B cell (primary cell): Measurements from ENCODE around the gene HHAT. TPM values are rescaled to one million over a fixed set of nuclear protein-coding genes. Genes with fewer than 3 reads are reported as not detected.

Experiments used
- ATAC-seq: fragments of 200-7000 bp; cut with Tn5 transposase; one replicate; pipeline ENCODE4 v1.10.0; 2021; ENCODE audit warnings: low read depth, mild to moderate bottlenecking, moderate number of reproducible peaks, moderate library complexity
- CTCF ChIA-PET: fragments of 350-600 bp; sonication (Branson Sonifier 250); formaldehyde crosslinking; loops from one replicate; lab custom pipeline; 2021; ENCODE audit warnings: antibody characterized with exemption, inconsistent platforms; lab: Charles Lee
- POLR2A ChIA-PET: fragments of 350-600 bp; sonication (Branson Sonifier 250); formaldehyde crosslinking; loops from one replicate; lab custom pipeline; 2021; ENCODE audit warnings: antibody characterized with exemption; lab: Charles Lee
- DNase-seq: peaks from one replicate; pipeline ENCODE4 v3.0.0; 2013
- H2AFZ ChIP-seq: 2 replicates; pipeline ENCODE4 v1.6.1; 2012; ENCODE audit warnings: mild to moderate bottlenecking, low read depth, low read length; ENCODE audit not compliant: insufficient read depth, poor library complexity, severe bottlenecking
- H3K27ac ChIP-seq, 2 donors: 1 replicate in 1 of 2; 2 replicates in 1 of 2; pipeline ENCODE4 v1.5.1; 2012 to 2013; ENCODE audit warnings: low read length in 2 of 2, mild to moderate bottlenecking in 2 of 2, moderate library complexity in 1 of 2
- H3K27me3 ChIP-seq, 4 experiments: fragments of 200-600 bp in 1 of 4; sonication (generic) in 1 of 4; replicated peaks in 1 of 4; 1 replicate in 2 of 4; 2 replicates in 2 of 4; pipeline versions ENCODE4 v1.6.1 to v1.7.0; 2013 to 2016; ENCODE audit warnings: low read length in 3 of 4, mild to moderate bottlenecking in 2 of 4, mixed read lengths in 1 of 4, moderate library complexity in 1 of 4; ENCODE audit not compliant: insufficient read depth in 4 of 4, control insufficient read depth in 3 of 4; ENCODE audit errors: control extremely low read depth in 1 of 4
- H3K36me3 ChIP-seq, 2 experiments: replicated peaks in 1 of 2; 1 replicate in 1 of 2; 2 replicates in 1 of 2; pipeline versions ENCODE4 v1.6.1 to v1.7.1; 2013; ENCODE audit warnings: low read length in 1 of 2; ENCODE audit not compliant: insufficient read depth in 2 of 2, control insufficient read depth in 1 of 2; ENCODE audit errors: control extremely low read depth in 1 of 2, extremely low read depth in 1 of 2
- H3K4me1 ChIP-seq, 2 donors: fragments of 200-600 bp in 1 of 2; sonication (generic) in 1 of 2; 1 replicate in 1 of 2; 2 replicates in 1 of 2; pipeline versions ENCODE4 v1.5.1 to v1.6.1; 2013 to 2017; ENCODE audit warnings: low read length in 2 of 2; ENCODE audit not compliant: control insufficient read depth in 2 of 2, insufficient read depth in 2 of 2
- H3K4me2 ChIP-seq: replicated peaks from 2 replicates; pipeline ENCODE3; 2012; ENCODE audit warnings: mild to moderate bottlenecking, low read depth, low read length; ENCODE audit not compliant: poor library complexity, severe bottlenecking
- H3K4me3 ChIP-seq, 5 experiments: fragments of 200-600 bp in 1 of 5; sonication (generic) in 1 of 5; 1 replicate in 3 of 5; 2 replicates in 2 of 5; pipeline versions ENCODE4 v1.5.1 to v1.7.0; 2011 to 2016; ENCODE audit warnings: low read length in 4 of 5, mild to moderate bottlenecking in 4 of 5, low read depth in 2 of 5, control low read depth in 1 of 5, moderate library complexity in 1 of 5; ENCODE audit not compliant: insufficient read depth in 1 of 5; ENCODE audit errors: control extremely low read depth in 1 of 5, extremely low read depth in 1 of 5
- H3K79me2 ChIP-seq: fragments of 200-600 bp; sonication (generic); one replicate; pipeline ENCODE4 v1.6.0; 2016; ENCODE audit warnings: low read length; ENCODE audit not compliant: control insufficient read depth, insufficient read depth
- H3K9ac ChIP-seq: fragments of 200-600 bp; sonication (generic); 2 replicates; pipeline ENCODE4 v1.6.1; 2017; ENCODE audit warnings: mild to moderate bottlenecking, low read length, moderate library complexity
- H3K9me3 ChIP-seq, 3 donors: one replicate each; pipeline versions ENCODE4 v1.6.1 to v1.7.1; 2013; ENCODE audit warnings: low read length in 2 of 3; ENCODE audit not compliant: control insufficient read depth in 2 of 3, insufficient read depth in 1 of 3; ENCODE audit errors: control extremely low read depth in 1 of 3
- H4K20me1 ChIP-seq: 2 replicates; pipeline ENCODE4 v1.6.0; 2012; ENCODE audit warnings: mild to moderate bottlenecking, low read length; ENCODE audit not compliant: insufficient read depth, control insufficient read depth, poor library complexity, severe bottlenecking
- H3K27ac Mint-ChIP-seq: one replicate; pipeline ENCODE4 v1.8.0; 2021; ENCODE audit warnings: mixed read lengths
- H3K27me3 Mint-ChIP-seq: one replicate; pipeline ENCODE4 v1.8.0; 2021; ENCODE audit warnings: mixed read lengths
- H3K4me1 Mint-ChIP-seq: one replicate; pipeline ENCODE4 v1.8.0; 2021; ENCODE audit warnings: mixed read lengths
- H3K4me3 Mint-ChIP-seq: one replicate; pipeline ENCODE4 v1.8.0; 2021; ENCODE audit warnings: mixed read lengths
- H3K9me3 Mint-ChIP-seq: one replicate; pipeline ENCODE4 v1.8.0; 2022; ENCODE audit warnings: mixed read lengths; ENCODE audit not compliant: insufficient read depth
- CTCF ChIP-seq: fragments of 200-600 bp; IDR thresholded peaks from one replicate; pipeline ENCODE4 v1.8.0; 2022; ENCODE audit warnings: antibody characterized with exemption, mild to moderate bottlenecking
- EZH2 ChIP-seq: IDR thresholded peaks from 2 replicates; pipeline ENCODE4 v1.6.1; 2012; ENCODE audit warnings: borderline replicate concordance, low read depth, mild to moderate bottlenecking, moderate library complexity, low read length; ENCODE audit not compliant: insufficient read depth, poor library complexity, severe bottlenecking
- WGBS: methylation state at CpG from one replicate; pipeline ENCODE4 v1.1.5; 2013; ENCODE audit warnings: missing lambda C conversion rate; ENCODE audit not compliant: insufficient coverage; 5-methylcytosine and 5-hydroxymethylcytosine counted together
- intact Hi-C: fragments of 100-400 bp; cut with micrococcal nuclease; formaldehyde crosslinking; loops from one replicate; pipeline ENCODE4 v1.10.0; 2022
- polyA plus RNA-seq: library from polyadenylated mRNA; depleted of rRNA; stranded (reverse); fragments of >200 nt; gene quantifications from 2 replicates; pipeline ENCODE4 v1.2.3, GENCODE V29; 2012
- total RNA-seq, 2 donors: library from RNA; stranded (reverse); fragments of 120-200 nt in 1 of 2; gene quantifications; 1 replicate in 1 of 2; 2 replicates in 1 of 2; pipeline versions ENCODE4 v1.2.3 to v1.2.4, GENCODE V29; 2013 to 2022

Gene HHAT
- total and polyA plus RNA-seq, 2 donors (not counting 1 experiment from before 2014, with no cell fraction given) = 4.0 to 28.2 TPM

DNA sequence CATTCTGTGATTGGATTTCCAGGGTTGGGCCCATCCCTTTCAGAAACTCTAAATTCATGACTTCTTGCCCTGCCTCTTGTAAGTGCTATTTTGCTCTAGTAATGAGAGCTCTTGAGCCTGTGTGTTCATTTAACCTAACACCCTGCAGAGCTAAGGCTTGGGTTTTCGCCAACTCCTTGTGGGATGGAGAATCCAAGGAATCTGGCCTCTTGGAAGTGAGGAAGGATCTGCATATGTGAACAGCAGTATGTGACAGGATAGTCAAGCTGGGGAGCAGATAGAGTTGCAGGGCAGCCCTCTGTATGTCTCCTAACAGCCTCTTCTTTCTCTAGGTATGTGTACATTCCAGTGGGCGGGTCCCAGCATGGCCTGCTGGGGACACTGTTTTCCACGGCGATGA lies 258.9 kb downstream of the HHAT start:
- WGBS = 93% methylated on average over 4 of the region's 4 CpGs
- H3K27ac Mint-ChIP-seq = no peak overlapping the region
- no peak for DNase-seq
- Histone ChIP-seq H4K20me1 (no peaks in the 10 kb centered on the region), H3K4me2 (no peak overlapping the region), H3K36me3 (no peaks in the 10 kb centered on the region), H2AFZ (no peak overlapping the region), H3K4me3 (no peak overlapping the region), H3K9me3 (peaks cover 0 to 4% (median 1%) of the 10 kb centered on the region in 3 donors), H3K4me1 (peaks cover 0 to under 1% of the 10 kb centered on the region in 2 donors), H3K9ac (no peak overlapping the region), H3K79me2 (no peaks in the 10 kb centered on the region), H3K27me3 (no peaks in the 10 kb centered on the region), H3K27ac (no peak overlapping the region)
- peaks cover under 1% of the 10 kb centered on the region for H3K4me1 Mint-ChIP-seq
- no peak overlapping the region for H3K4me3 Mint-ChIP-seq
- no peak for ATAC-seq
- intact Hi-C loops = no loop called here
- CTCF ChIA-PET = no interaction called here
- TF ChIP-seq CTCF = no peak
- TF ChIP-seq EZH2 = no peak
- peaks cover 12% of the 10 kb centered on the region for H3K9me3 Mint-ChIP-seq
- POLR2A ChIA-PET = no interaction called here
- no peaks in the 10 kb centered on the region for H3K27me3 Mint-ChIP-seq

DNA sequence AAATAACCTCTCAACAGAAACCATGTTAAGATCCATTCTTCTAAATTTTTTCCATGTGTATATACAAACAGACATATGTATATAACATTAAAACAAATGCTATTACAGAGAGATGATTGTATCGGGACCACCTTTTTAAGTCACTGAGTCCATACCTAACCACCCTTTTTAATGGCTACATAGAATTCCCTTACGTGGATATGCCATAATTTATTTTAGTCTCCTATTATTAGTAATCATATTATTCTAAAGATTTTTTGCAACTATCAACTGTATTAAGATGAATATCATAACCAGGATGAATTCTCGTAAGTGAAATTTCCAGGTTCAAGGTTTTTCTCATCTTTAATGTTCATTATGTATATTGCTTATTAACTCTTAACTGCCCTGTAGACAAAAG lies 259.7 kb downstream of the HHAT start:
- Histone ChIP-seq H3K27me3 (no peaks in the 10 kb centered on the region), H3K4me1 (no peaks in the 10 kb centered on the region), H3K4me3 (no peak overlapping the region), H3K9ac (no peak overlapping the region), H3K9me3 (peaks cover 0 to 4% (median 1%) of the 10 kb centered on the region in 3 donors), H2AFZ (no peak overlapping the region), H4K20me1 (no peaks in the 10 kb centered on the region), H3K79me2 (no peaks in the 10 kb centered on the region), H3K27ac (no peak overlapping the region), H3K4me2 (no peak overlapping the region), H3K36me3 (no peaks in the 10 kb centered on the region)
- H3K27ac Mint-ChIP-seq = no peak overlapping the region
- no peaks in the 10 kb centered on the region for H3K4me1 Mint-ChIP-seq
- H3K27me3 Mint-ChIP-seq = no peaks in the 10 kb centered on the region
- DNase-seq (no peak), ATAC-seq (no peak)
- intact Hi-C loops = no loop called here
- TF ChIP-seq CTCF (no peak), EZH2 (no peak)
- H3K9me3 Mint-ChIP-seq = peaks cover 12% of the 10 kb centered on the region
- H3K4me3 Mint-ChIP-seq = no peak overlapping the region
- POLR2A ChIA-PET = no interaction called here
- no CpG with 5 or more reads among the region's 3 CpGs for WGBS
- CTCF ChIA-PET = no interaction called here
